Activated CD4-positive, alpha-beta memory T cell treated with anti-CD3 and anti-CD28 coated beads, Interleukin-2, amount 10 ng/mL, durations not matched to agents 7 days and 5 days (primary cell): ENCODE data around the gene ZNF236. TPM values are rescaled to one million over a fixed set of nuclear protein-coding genes. Genes with fewer than 3 reads are reported as not detected.

Experiments
- CTCF ChIA-PET: fragments of 350-600 bp; sonication (Branson Sonifier 250); formaldehyde crosslinking; loops from one replicate; lab custom pipeline; 2021; ENCODE audit warnings: antibody characterized with exemption, inconsistent platforms; lab: Charles Lee
- POLR2A ChIA-PET: fragments of 350-600 bp; sonication (Branson Sonifier 250); formaldehyde crosslinking; loops from one replicate; lab custom pipeline; 2021; ENCODE audit warnings: antibody characterized with exemption; lab: Charles Lee
- DNase-seq: peaks from one replicate; pipeline ENCODE4 v3.0.0-alpha.2; 2020
- H3K27ac Mint-ChIP-seq: one replicate; pipeline ENCODE4 v1.8.0; 2021; ENCODE audit warnings: mild to moderate bottlenecking, mixed read lengths
- H3K27me3 Mint-ChIP-seq: one replicate; pipeline ENCODE4 v1.8.0; 2021; ENCODE audit warnings: mixed read lengths
- H3K36me3 Mint-ChIP-seq: one replicate; pipeline ENCODE4 v1.8.0; 2021; ENCODE audit warnings: low read depth, mixed read lengths
- H3K4me1 Mint-ChIP-seq: one replicate; pipeline ENCODE4 v1.8.0; 2021; ENCODE audit warnings: mixed read lengths
- H3K4me3 Mint-ChIP-seq: one replicate; pipeline ENCODE4 v1.8.0; 2021; ENCODE audit warnings: mild to moderate bottlenecking, mixed read lengths
- H3K9me3 Mint-ChIP-seq: one replicate; pipeline ENCODE4 v1.8.0; 2021; ENCODE audit warnings: mixed read lengths
- total RNA-seq, 2 experiments: library from RNA; stranded (reverse); gene quantifications; one replicate each; pipeline ENCODE4 v1.2.3, GENCODE V29; 2021

ZNF236 gene
- total RNA-seq, 2 experiments from 2014 or later = 17.9 to 20.2 TPM

DNA sequence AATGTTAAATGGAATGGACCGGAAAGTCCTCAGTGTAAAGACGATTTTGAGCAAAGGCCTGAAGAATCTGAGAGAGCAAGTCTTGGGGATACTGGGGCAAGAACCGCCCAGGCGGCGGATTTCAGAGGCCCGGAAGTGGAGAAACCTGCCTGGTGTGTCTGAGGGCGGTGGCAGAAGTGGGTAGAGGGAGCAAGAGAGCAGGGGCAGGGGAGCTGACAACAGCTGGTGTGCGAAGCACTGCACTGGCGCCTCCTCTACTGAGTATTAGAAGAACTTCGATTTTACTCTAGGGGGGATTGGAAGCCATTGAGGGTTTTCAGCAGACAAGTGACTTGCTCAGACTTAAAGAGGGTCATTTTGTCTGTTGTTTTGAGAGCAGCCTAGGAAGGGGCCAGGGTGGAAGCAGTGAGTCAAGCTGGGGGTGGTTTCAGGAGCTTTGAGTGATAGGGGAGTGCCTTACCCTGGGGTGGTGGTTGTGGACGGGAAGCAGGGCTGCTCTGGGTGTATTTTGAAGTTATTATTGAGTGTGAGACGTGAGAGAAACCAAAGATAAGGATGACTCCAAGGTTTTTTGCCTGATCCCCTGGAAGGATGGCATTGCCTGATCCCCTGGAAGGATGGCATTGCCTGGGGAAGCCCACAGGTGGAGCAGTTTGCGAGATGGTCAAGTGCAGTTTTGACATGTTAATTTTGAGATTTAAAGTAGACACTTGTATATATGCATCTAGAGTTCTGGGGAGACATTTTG is 52.5 kb downstream of the ZNF236 start:
- Mint-ChIP-seq H3K27ac (peak overlapping the region; percentile 74), H3K4me1 (peaks cover 17% of the 10 kb centered on the region), H3K27me3 (no peaks in the 10 kb centered on the region), H3K9me3 (no peaks in the 10 kb centered on the region), H3K36me3 (peaks cover 32% of the 10 kb centered on the region), H3K4me3 (peak overlapping the region; percentile 2)
- peak; percentile 53 for DNase-seq
- CTCF ChIA-PET = interaction anchor here (0.8 to 1.7 kb wide), 4 partner anchors 47 to 776 kb away, joined by 3 to 11 read pairs (median 4); no protein-coding TSS in a partner anchor
- POLR2A ChIA-PET = no interaction called here

DNA sequence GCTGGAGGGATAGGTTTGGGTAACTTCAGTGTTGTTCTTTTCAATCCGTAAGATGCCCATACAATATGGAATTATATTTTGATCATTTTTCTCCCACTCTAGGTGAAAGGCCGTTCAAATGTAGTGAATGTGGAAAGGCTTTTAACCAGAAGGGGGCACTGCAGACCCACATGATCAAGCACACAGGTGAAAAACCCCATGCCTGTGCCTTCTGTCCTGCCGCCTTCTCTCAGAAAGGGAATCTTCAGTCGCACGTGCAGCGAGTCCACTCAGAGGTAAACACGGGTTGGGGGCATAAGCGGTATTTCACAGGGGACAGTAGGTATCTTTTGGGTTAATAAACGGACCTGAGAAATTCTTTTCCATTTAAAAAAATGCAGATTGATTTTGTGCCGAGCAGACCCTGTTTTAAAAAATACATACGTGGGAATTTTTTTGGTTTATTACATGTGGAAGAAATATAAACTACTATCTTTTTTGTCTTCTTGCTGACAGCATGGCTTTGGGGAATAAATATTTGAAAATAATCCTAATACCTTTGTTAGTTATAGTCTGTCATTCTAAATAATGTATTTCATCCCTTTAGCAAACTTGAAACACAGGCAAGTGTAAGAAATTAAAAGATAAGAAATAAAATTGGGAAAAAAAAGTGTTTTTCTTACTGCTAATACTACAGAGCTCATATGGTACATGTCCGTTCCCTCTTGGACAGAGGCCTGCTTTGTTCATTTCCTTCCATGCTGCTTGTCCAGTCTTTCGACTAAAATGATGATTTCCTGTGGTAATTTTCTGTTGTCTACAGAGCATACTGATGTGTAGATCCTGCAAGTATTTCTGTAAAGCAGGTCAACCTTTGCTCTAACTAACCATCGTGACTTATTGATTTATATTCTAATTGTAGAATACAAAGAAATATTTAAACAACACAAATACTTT is 53.3 kb downstream of the ZNF236 start:
- DNase-seq = peak; percentile 56
- Mint-ChIP-seq H3K4me3 (no peak overlapping the region), H3K27me3 (no peaks in the 10 kb centered on the region), H3K27ac (peak overlapping the region; percentile 74), H3K9me3 (no peaks in the 10 kb centered on the region), H3K4me1 (peaks cover 17% of the 10 kb centered on the region), H3K36me3 (peaks cover 28% of the 10 kb centered on the region)
- ChIA-PET CTCF (interaction anchor here (1.3 to 1.7 kb wide), 2 partner anchors 72 to 74 kb away, joined by 4 to 11 read pairs; no protein-coding TSS in a partner anchor), POLR2A (no interaction called here)

DNA sequence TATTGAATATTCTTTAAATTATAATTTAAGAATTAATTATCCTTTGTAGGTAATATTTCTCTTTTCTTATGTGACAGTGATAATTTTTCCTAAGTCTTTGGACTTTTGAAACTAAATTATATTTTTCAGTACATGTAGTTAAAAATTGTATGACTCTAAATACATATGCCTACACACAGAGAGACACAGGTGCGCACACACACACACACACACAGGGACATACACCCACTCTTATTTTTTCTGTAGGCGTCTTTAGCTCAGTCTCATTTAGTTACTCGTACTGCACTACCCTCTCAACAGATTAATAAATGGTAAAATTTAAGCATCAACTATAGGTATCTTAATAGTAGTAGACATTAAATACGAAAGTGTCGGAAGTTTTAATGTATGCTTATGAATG is 56.1 kb downstream of the ZNF236 start:
- no peak overlapping the region for H3K4me3 Mint-ChIP-seq
- H3K36me3 Mint-ChIP-seq = peaks cover 40% of the 10 kb centered on the region
- DNase-seq = no peak
- peaks cover 17% of the 10 kb centered on the region for H3K4me1 Mint-ChIP-seq
- no peak overlapping the region for H3K27ac Mint-ChIP-seq
- ChIA-PET POLR2A (no interaction called here), CTCF (interaction anchor here (1.6 kb wide), 1 partner anchor 105 kb away, joined by 4 read pairs; no protein-coding TSS in a partner anchor)
- H3K27me3 Mint-ChIP-seq = no peaks in the 10 kb centered on the region
- H3K9me3 Mint-ChIP-seq = no peaks in the 10 kb centered on the region

DNA sequence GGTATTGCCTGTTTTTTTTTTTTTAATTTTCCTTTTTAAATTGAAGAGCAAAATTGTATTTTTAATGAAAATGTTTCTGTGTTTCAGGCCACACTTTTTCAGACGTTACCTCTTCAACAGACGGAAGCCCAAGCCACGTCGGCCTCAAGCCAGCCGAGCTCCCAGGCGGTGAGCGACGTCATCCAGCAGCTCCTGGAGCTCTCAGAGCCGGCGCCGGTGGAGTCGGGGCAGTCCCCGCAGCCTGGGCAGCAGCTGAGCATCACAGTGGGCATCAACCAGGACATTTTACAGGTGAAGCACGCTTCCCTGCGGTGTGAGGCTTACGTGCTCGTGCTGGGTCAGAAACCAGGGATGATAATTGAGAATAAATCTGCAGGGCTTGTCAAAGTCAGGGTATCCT is 57.7 kb downstream of the ZNF236 start:
- ChIA-PET POLR2A (no interaction called here), CTCF (interaction anchor here (0.7 kb wide), 1 partner anchor 64 kb away, joined by 3 read pairs; no protein-coding TSS in a partner anchor)
- no peak for DNase-seq
- Mint-ChIP-seq H3K36me3 (peaks cover 39% of the 10 kb centered on the region), H3K4me3 (no peak overlapping the region), H3K27me3 (no peaks in the 10 kb centered on the region), H3K4me1 (peaks cover 6% of the 10 kb centered on the region), H3K27ac (no peak overlapping the region), H3K9me3 (no peaks in the 10 kb centered on the region)

DNA sequence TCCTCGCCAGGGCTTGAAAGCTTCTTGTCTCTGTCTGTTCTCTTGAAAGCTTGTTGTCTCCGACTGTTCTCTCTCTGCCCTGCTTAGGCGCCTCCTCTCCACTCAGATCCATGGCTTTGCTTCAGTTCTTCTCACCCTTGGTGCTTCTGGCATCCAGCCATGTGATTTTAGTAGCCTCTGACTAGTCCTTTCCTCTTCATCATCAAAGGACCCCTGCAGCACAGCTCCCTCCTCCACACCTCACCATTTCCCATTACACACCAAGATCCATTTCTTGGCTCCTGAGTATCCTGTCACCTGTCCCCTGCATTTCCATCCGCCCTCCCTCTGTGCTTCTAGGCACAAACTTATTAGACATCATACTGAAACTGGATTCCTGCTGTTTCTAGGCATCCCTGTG is 59.4 kb downstream of the ZNF236 start:
- Mint-ChIP-seq H3K27me3 (no peaks in the 10 kb centered on the region), H3K4me3 (no peak overlapping the region), H3K4me1 (no peaks in the 10 kb centered on the region), H3K27ac (no peak overlapping the region), H3K9me3 (no peaks in the 10 kb centered on the region), H3K36me3 (peaks cover 37% of the 10 kb centered on the region)
- ChIA-PET POLR2A (no interaction called here), CTCF (no interaction called here)
- no peak for DNase-seq

DNA sequence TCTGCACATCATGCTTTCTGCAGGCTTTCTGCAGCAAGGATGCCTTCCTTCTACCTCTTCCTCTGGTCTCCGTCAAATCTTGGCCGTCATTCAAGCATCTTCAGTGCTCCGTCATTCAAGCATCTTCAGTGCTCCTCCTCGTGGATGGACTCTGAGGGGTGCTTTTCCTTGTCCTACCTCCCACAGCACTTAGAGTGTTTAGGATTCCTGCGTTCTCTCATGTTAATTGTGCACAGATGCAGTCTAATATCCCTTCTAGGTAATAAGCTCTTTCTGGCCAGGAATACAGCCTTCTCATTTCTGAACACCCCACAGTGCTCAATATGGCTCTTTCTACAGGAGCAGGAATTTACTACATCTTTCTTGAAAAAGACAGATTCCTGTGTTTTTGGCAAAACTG is 59.8 kb downstream of the ZNF236 start:
- no peaks in the 10 kb centered on the region for H3K4me1 Mint-ChIP-seq
- no peak overlapping the region for H3K27ac Mint-ChIP-seq
- no peaks in the 10 kb centered on the region for H3K27me3 Mint-ChIP-seq
- no peak overlapping the region for H3K4me3 Mint-ChIP-seq
- peaks cover 36% of the 10 kb centered on the region for H3K36me3 Mint-ChIP-seq
- no peaks in the 10 kb centered on the region for H3K9me3 Mint-ChIP-seq
- CTCF ChIA-PET = no interaction called here
- POLR2A ChIA-PET = no interaction called here
- DNase-seq = no peak

DNA sequence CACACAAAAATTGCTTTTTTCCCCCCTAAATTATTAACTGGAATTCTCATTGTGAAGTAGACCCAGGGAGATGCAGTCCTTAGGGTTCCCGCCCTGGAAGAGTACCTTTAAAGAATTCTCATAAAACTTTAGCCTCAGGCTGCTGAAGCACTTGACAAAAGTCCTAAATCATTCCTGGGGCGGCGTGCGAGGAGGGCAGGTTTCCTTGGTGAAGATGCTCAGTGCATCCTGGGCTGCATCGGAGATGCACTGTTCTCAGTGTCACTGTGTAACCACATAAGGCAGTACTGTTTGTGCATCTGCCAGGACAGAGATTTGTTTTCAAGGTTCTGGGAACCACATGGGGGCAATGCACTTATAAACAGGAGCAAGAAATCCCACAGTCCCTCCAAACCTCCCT is 62.6 kb downstream of the ZNF236 start:
- Mint-ChIP-seq H3K4me3 (no peak overlapping the region), H3K36me3 (peaks cover 39% of the 10 kb centered on the region), H3K27me3 (no peaks in the 10 kb centered on the region), H3K9me3 (no peaks in the 10 kb centered on the region), H3K27ac (no peak overlapping the region), H3K4me1 (peaks cover 2% of the 10 kb centered on the region)
- POLR2A ChIA-PET = no interaction called here
- DNase-seq = no peak
- CTCF ChIA-PET = no interaction called here

DNA sequence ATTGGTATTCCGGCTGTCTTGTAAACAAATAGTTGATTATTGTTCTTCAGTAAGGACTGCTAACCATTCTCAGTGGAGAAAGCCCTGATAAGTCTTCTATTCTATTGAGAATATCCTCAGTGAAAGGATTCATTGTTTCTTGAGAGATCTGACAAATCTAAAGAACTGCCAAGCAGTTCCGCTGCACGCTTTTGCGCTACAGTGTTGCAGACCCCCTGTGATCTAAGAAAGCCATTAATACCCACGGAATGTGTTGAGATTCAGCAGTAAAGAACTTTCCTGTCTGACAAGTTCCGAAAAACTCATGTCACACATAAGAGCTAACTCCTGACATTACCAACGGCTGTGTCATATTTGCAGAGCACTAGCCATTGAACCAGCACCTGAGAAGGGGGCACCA is 63.8 kb downstream of the ZNF236 start:
- peaks cover 2% of the 10 kb centered on the region for H3K4me1 Mint-ChIP-seq
- DNase-seq = no peak
- no peak overlapping the region for H3K4me3 Mint-ChIP-seq
- POLR2A ChIA-PET = no interaction called here
- H3K27me3 Mint-ChIP-seq = no peaks in the 10 kb centered on the region
- CTCF ChIA-PET = interaction anchor here (1.0 kb wide), 1 partner anchor 83 kb away, joined by 3 read pairs; no protein-coding TSS in a partner anchor
- no peak overlapping the region for H3K27ac Mint-ChIP-seq
- H3K36me3 Mint-ChIP-seq = peaks cover 32% of the 10 kb centered on the region
- no peaks in the 10 kb centered on the region for H3K9me3 Mint-ChIP-seq

DNA sequence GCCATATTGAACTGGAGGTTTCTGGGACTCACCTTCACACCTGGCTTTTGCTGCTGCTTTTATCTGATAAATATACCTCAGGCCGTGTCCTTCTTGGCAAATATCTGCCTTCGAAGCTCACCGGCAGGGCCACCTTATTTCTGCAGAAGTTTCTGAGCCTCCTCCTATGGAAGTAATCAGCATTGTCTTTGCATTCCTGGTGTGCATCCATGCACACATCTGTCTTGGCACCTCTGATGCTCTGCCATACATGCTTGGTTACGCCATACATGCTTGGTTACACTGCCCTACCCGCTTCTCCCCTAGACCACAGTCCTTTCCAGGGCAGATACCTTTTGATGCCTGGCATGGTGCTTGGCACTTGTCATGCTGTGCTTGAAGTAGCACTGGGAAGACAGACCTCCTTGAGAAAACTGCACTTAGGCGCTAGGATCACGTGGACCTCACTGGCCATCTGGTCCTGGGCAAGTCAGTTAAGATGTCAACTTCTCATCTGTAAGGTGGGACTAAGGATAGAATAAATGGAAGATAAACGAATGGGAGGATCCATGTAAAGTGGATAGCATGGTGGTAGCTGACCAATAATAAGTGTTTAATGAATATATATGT is 66.8 kb downstream of the ZNF236 start:
- H3K27me3 Mint-ChIP-seq = no peaks in the 10 kb centered on the region
- ChIA-PET POLR2A (no interaction called here), CTCF (no interaction called here)
- H3K36me3 Mint-ChIP-seq = peaks cover 24% of the 10 kb centered on the region
- no peaks in the 10 kb centered on the region for H3K9me3 Mint-ChIP-seq
- H3K4me3 Mint-ChIP-seq = no peak overlapping the region
- H3K4me1 Mint-ChIP-seq = peaks cover 2% of the 10 kb centered on the region
- H3K27ac Mint-ChIP-seq = no peak overlapping the region
- DNase-seq = no peak

DNA sequence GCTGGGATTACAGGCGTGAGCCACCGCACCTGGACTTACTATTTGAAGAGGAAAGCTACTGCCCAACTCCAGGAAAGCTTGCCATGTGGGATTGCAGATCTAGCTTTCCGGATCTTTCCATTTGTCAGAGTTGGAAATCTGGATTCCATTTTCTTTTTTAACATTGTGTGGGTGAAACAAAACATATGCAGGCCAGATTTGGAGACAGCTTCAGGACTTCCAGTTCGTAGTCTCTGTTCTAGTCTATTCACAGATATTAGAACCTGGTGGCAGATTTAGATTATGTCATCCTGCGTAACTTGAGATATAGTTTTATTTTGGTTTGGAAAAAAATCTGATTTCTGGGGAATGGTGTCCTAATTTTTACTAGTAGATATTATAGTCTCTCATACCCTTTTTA is 70.5 kb downstream of the ZNF236 start:
- no peak overlapping the region for H3K27ac Mint-ChIP-seq
- no peaks in the 10 kb centered on the region for H3K9me3 Mint-ChIP-seq
- ChIA-PET CTCF (interaction anchor here (0.5 kb wide), 1 partner anchor 90 kb away, joined by 5 read pairs; no protein-coding TSS in a partner anchor), POLR2A (no interaction called here)
- H3K27me3 Mint-ChIP-seq = no peaks in the 10 kb centered on the region
- H3K4me3 Mint-ChIP-seq = no peak overlapping the region
- no peak for DNase-seq
- H3K36me3 Mint-ChIP-seq = peaks cover 41% of the 10 kb centered on the region
- no peaks in the 10 kb centered on the region for H3K4me1 Mint-ChIP-seq

DNA sequence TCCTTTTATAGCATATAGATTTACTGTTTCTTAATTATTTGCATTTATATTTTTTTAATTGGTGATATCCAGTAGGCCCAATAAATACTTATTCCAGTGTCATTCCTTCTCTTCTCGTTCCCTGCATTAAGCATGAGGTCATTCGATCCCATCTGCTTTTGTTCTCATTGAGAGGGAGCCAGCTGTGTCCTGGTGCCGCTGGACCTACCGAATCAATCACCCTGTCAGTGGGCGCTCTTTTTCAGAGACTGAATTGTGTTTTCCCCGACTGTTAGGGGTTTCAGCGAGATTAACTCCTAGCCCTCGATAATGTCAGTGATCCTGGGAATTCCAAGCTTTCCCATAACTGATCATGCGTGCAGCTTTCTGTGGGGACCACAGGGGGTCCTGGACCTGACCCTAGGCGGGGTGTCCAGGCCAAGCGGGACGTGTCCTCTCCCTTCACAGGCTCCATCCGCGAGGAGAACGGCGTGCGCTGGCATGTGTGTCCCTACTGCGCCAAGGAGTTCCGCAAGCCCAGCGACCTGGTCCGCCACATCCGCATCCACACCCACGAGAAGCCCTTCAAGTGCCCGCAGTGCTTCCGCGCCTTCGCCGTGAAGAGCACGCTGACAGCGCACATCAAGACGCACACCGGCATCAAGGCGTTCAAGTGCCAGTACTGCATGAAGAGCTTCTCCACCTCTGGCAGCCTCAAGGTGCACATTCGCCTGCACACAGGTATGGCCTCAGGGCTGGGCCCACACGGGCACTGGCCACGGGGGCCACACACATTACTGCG is 72.4 kb downstream of the ZNF236 start:
- Mint-ChIP-seq H3K27me3 (no peaks in the 10 kb centered on the region), H3K36me3 (peaks cover 40% of the 10 kb centered on the region), H3K4me1 (no peaks in the 10 kb centered on the region), H3K4me3 (no peak overlapping the region), H3K27ac (no peak overlapping the region), H3K9me3 (no peaks in the 10 kb centered on the region)
- ChIA-PET CTCF (no interaction called here), POLR2A (no interaction called here)
- no peak for DNase-seq

DNA sequence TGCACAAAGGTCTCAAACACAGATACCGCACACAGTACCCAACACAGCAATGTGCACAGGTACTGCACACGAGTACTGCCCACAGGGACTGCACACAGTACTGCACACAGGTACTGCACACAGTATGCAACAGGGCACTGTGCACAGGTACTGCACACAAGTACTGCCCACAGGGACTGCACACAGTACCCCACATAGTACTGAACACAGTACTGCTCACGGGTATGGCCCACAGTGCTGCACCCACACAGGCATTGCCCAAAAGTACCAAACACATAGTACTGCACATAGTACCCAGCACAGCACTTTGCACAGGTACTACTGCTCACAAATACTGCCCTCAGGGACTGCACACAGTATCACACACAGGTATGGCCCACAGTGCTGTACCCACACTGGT is 73.1 kb downstream of the ZNF236 start:
- peaks cover 40% of the 10 kb centered on the region for H3K36me3 Mint-ChIP-seq
- POLR2A ChIA-PET = no interaction called here
- H3K9me3 Mint-ChIP-seq = no peaks in the 10 kb centered on the region
- H3K4me3 Mint-ChIP-seq = no peak overlapping the region
- CTCF ChIA-PET = no interaction called here
- no peaks in the 10 kb centered on the region for H3K4me1 Mint-ChIP-seq
- no peaks in the 10 kb centered on the region for H3K27me3 Mint-ChIP-seq
- no peak overlapping the region for H3K27ac Mint-ChIP-seq
- no peak for DNase-seq
